ENCODE results near the gene ERBB4. TPM values are rescaled to one million over a fixed set of nuclear protein-coding genes. Genes with fewer than 3 reads are reported as not detected.

ERBB4 gene
- total RNA-seq, 1 experiment from 2014 or later, result 0.04 TPM

DNA sequence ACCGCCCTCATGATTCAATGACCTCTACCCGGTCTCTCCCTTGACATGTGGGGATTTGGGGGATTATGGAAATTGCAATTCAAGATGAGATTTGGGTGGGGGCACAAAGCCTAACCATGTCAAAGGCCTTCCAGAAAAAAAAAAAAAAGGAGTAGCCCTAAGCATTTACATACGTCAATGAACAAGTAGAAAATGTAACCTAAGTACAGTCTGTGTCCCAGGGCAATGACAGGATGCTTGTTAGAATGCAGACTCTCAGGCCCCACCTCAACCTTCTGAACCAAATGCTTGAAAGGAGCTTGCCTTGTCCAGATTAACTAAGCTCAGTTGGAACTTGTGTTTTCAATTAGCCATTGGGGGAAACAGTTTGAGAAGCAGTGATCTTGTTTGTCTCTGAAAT, 1180.1 kb downstream of the ERBB4 start:
- no CpG with 5 or more reads among the region's 3 CpGs for WGBS (ENCODE audit: extremely low coverage, insufficient read length, low lambda C conversion rate)
- Histone ChIP-seq H3K23ac (ENCODE audit: insufficient read length, low read depth, low read length) (no peak overlapping the region), H3T11ph (ENCODE audit: low read length) (no peak overlapping the region), H3K56ac (ENCODE audit: insufficient read length, low read depth, low read length) (no peak overlapping the region), H3K23me2 (ENCODE audit: insufficient read length, low read depth, low read length, poor library complexity, severe bottlenecking) (no peaks in the 10 kb centered on the region), H2AFZ (ENCODE audit: low read length) (no peak overlapping the region), H3K18ac (ENCODE audit: insufficient read length, low read depth, low read length) (no peak overlapping the region), H3K4ac (ENCODE audit: low read depth, low read length) (no peak overlapping the region), H2BK5ac (ENCODE audit: insufficient read length, low read length) (no peak overlapping the region), H3K4me1 (ENCODE audit: insufficient read depth, low read length) (peaks cover 5% of the 10 kb centered on the region; the same call in 1 of the 2 replicates), H3K27ac (ENCODE audit: insufficient read length, low read depth, low read length) (no peak overlapping the region), H4K8ac (replicated peaks; ENCODE audit: insufficient read length, low read depth, low read length) (no peak overlapping the region), H3K14ac (ENCODE audit: insufficient read depth, low read length) (no peak overlapping the region), H3K9me3 (ENCODE audit: control insufficient read depth, low read depth, low read length) (no peaks in the 10 kb centered on the region), H4K5ac (ENCODE audit: insufficient read length, low read depth, low read length) (no peak overlapping the region), H3K27me3 (ENCODE audit: insufficient read depth, low read length) (no peaks in the 10 kb centered on the region), H2BK15ac (ENCODE audit: low read depth, low read length) (no peak overlapping the region), H3K79me1 (ENCODE audit: insufficient read depth, low read depth, low read length, poor library complexity, severe bottlenecking) (no peaks in the 10 kb centered on the region), H2BK12ac (ENCODE audit: insufficient read length, low read depth, low read length) (no peak overlapping the region), H3K79me2 (ENCODE audit: insufficient read depth, low read length) (no peaks in the 10 kb centered on the region), H3K4me2 (ENCODE audit: insufficient read depth, insufficient read length, low read length) (no peak overlapping the region), H4K20me1 (ENCODE audit: control insufficient read depth, insufficient read depth, insufficient read length) (no peaks in the 10 kb centered on the region), H2AK5ac (ENCODE audit: insufficient read length, low read length) (no peak overlapping the region), H2BK20ac (ENCODE audit: low read depth, low read length, poor library complexity, severe bottlenecking) (no peak overlapping the region), H3K9ac (ENCODE audit: extremely low read depth, insufficient read length, low read length) (no peak overlapping the region), H2BK120ac (ENCODE audit: low read depth, low read length, poor library complexity, severe bottlenecking) (no peak overlapping the region), H4K91ac (ENCODE audit: insufficient read length, low read depth, low read length) (no peak overlapping the region)
- DNase-seq, result no peak
- peak overlapping the region in 1 of 3 experiments; percentile 82; a peak in 1 of 7 replicates for H3K27ac Mint-ChIP-seq
- H3K27me3 Mint-ChIP-seq (ENCODE audit: low read depth), result no peaks in the 10 kb centered on the region
- H3K9me3 Mint-ChIP-seq, result peaks cover 8 to 11% of the 10 kb centered on the region in 2 experiments
- TF ChIP-seq CTCF (conservative IDR thresholded peaks at IDR 0.05), result no peak
- peaks cover under 1 to 11% (median 7%) of the 10 kb centered on the region in 3 experiments for H3K36me3 Mint-ChIP-seq (ENCODE audit: insufficient read depth in 1 of 3, low read depth in 3 of 3)
- H3K4me3 Mint-ChIP-seq, result no peak overlapping the region
- peaks cover 49 to 56% of the 10 kb centered on the region in 2 experiments for H3K4me1 Mint-ChIP-seq

Data from H9 (cell line).